DOHH2 (cell line): ENCODE measurements around the gene PKD2L2.

Experiments used
- H3F3A ChIP-seq: fragments of 200-600 bp; sonication (generic), shearing (Covaris generic); 2 replicates; pipeline ENCODE4 v1.6.0; 2016; ENCODE audit warnings: antibody characterized with exemption, mild to moderate bottlenecking; ENCODE audit not compliant: control insufficient read depth, insufficient read depth
- H3K27ac ChIP-seq: fragments of 200-600 bp; sonication (generic); 2 replicates; pipeline ENCODE4 v1.5.1; 2014; ENCODE audit warnings: low read depth, mild to moderate bottlenecking, low read length, moderate library complexity
- H3K27me3 ChIP-seq: fragments of 200-600 bp; sonication (generic); 2 replicates; pipeline ENCODE4 v1.6.1; 2014; ENCODE audit warnings: mild to moderate bottlenecking, low read length, mixed read lengths; ENCODE audit not compliant: control insufficient read depth
- H3K36me3 ChIP-seq: fragments of 200-600 bp; sonication (generic); 2 replicates; pipeline ENCODE4 v1.6.1; 2014; ENCODE audit warnings: mild to moderate bottlenecking, low read length, moderate library complexity, mixed read lengths; ENCODE audit not compliant: control insufficient read depth
- H3K4me1 ChIP-seq: fragments of 200-600 bp; sonication (generic); 2 replicates; pipeline ENCODE4 v1.6.1; 2014; ENCODE audit warnings: mild to moderate bottlenecking, low read length, mixed read lengths; ENCODE audit not compliant: control insufficient read depth
- H3K4me2 ChIP-seq: fragments of 200-600 bp; sonication (generic); 2 replicates; pipeline ENCODE4 v1.6.0; 2014; ENCODE audit warnings: mild to moderate bottlenecking, low read length, moderate library complexity
- H3K4me3 ChIP-seq: fragments of 200-600 bp; sonication (generic); 2 replicates; pipeline ENCODE4 v1.5.1; 2014; ENCODE audit warnings: mild to moderate bottlenecking, low read length, mixed read lengths
- H3K79me2 ChIP-seq: fragments of 200-600 bp; sonication (generic); 2 replicates; pipeline ENCODE4 v1.6.1; 2014; ENCODE audit warnings: mild to moderate bottlenecking, low read length, mixed read lengths; ENCODE audit not compliant: control insufficient read depth
- H3K9me2 ChIP-seq: fragments of 200-600 bp; sonication (generic); replicated peaks from 2 replicates; pipeline ENCODE4 v1.6.1; 2014; ENCODE audit warnings: mild to moderate bottlenecking, low read length, mixed read lengths; ENCODE audit not compliant: control insufficient read depth
- H3K9me3 ChIP-seq: fragments of 200-600 bp; sonication (generic); 2 replicates; pipeline ENCODE4 v1.6.1; 2014; ENCODE audit warnings: antibody characterized with exemption, low read length, mixed read lengths; ENCODE audit not compliant: control insufficient read depth, insufficient read depth
- H4K20me1 ChIP-seq: fragments of 200-600 bp; sonication (generic); 2 replicates; pipeline ENCODE4 v1.6.0; 2014; ENCODE audit warnings: low read depth, mild to moderate bottlenecking, antibody characterized with exemption, low read length, moderate library complexity; ENCODE audit not compliant: control insufficient read depth, insufficient read depth
- EZH2phosphoT487 ChIP-seq: fragments of 200-600 bp; sonication (generic); IDR thresholded peaks from 2 replicates; pipeline ENCODE4 v1.6.1; 2017; ENCODE audit warnings: borderline replicate concordance, mild to moderate bottlenecking, antibody characterized with exemption, low read length, moderate library complexity, mixed read lengths
- TF ChIP-seq, protein P1 (sequence below): fragments of 200-600 bp; sonication (generic); IDR thresholded peaks from one replicate; pipeline ENCODE4 v1.5.1; 2014; ENCODE audit warnings: antibody characterized with exemption, mild to moderate bottlenecking, low read depth, low read length; ENCODE audit not compliant: poor library complexity, severe bottlenecking

The PKD2L2 gene

DNA sequence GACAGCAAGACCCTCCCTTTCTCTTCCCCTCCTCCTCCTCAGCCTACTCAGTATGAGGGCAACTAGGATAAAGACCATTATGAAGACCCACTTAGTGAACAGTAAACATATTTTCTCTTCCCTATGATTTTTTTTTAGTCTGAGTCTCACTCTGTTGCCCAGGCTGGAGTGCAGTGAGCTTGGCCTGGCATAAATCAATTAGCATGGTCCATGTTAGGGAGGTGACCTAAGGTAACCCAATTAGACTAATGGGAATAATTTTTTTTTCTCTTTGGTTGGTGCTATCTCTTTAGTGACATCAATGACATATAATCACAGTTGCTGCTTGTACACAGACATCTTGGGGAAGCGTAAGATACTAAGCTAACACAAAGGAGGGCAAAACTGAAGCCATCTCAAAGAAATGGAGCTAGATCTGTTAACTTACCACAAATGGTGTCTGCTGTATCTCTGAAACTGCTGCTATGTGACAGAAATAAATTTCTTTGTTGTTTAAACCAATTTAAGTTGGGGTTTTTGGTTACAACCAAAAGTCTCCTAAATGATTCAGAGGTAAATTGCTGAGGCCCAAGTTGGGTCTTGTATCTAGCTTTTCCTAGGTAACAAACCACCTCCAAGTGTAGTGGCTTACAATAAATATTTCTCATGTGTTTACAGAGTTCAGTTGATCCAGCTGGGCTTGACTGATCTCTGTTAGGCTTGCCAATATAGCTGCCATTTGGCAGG is 13.3 kb downstream of the PKD2L2 start:
- H3K4me1 ChIP-seq: peaks cover 69% of the 10 kb centered on the region
- H3K36me3 ChIP-seq: no peaks in the 10 kb centered on the region
- peaks cover 5% of the 10 kb centered on the region; the same call in 1 of the 2 replicates for H3F3A ChIP-seq
- H3K4me3 ChIP-seq: peak overlapping the region; percentile 48; the same call in 1 of the 2 replicates
- H3K79me2 ChIP-seq: no peaks in the 10 kb centered on the region
- H3K9me2 ChIP-seq: no peaks in the 10 kb centered on the region
- no peaks in the 10 kb centered on the region for H4K20me1 ChIP-seq
- TF ChIP-seq, protein P1, sequence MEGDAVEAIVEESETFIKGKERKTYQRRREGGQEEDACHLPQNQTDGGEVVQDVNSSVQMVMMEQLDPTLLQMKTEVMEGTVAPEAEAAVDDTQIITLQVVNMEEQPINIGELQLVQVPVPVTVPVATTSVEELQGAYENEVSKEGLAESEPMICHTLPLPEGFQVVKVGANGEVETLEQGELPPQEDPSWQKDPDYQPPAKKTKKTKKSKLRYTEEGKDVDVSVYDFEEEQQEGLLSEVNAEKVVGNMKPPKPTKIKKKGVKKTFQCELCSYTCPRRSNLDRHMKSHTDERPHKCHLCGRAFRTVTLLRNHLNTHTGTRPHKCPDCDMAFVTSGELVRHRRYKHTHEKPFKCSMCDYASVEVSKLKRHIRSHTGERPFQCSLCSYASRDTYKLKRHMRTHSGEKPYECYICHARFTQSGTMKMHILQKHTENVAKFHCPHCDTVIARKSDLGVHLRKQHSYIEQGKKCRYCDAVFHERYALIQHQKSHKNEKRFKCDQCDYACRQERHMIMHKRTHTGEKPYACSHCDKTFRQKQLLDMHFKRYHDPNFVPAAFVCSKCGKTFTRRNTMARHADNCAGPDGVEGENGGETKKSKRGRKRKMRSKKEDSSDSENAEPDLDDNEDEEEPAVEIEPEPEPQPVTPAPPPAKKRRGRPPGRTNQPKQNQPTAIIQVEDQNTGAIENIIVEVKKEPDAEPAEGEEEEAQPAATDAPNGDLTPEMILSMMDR: no peak
- TF ChIP-seq EZH2phosphoT487: no peak
- no peaks in the 10 kb centered on the region for H3K9me3 ChIP-seq
- H3K27me3 ChIP-seq: no peaks in the 10 kb centered on the region
- no peak overlapping the region for H3K27ac ChIP-seq
- H3K4me2 ChIP-seq: peak overlapping the region; percentile 59

- Histone ChIP-seq H3F3A (no peaks in the 10 kb centered on the region), H3K4me2 (no peak overlapping the region), H3K9me2 (no peaks in the 10 kb centered on the region), H3K9me3 (peaks cover 3% of the 10 kb centered on the region), H3K4me1 (no peaks in the 10 kb centered on the region), H4K20me1 (no peaks in the 10 kb centered on the region), H3K36me3 (no peaks in the 10 kb centered on the region; the same call in 1 of the 2 replicates), H3K4me3 (no peak overlapping the region), H3K27ac (no peak overlapping the region), H3K27me3 (no peaks in the 10 kb centered on the region), H3K79me2 (no peaks in the 10 kb centered on the region)
- TF ChIP-seq EZH2phosphoT487: no peak
- TF ChIP-seq, protein P1: no peak
These were observed 25.5 kb downstream of the PKD2L2 start for GRCh38 chr5:137914758-137915157.

- no peaks in the 10 kb centered on the region for H3K27me3 ChIP-seq
- no peak for TF ChIP-seq EZH2phosphoT487
- TF ChIP-seq, protein P1: no peak
These were observed 27.7 kb downstream of the PKD2L2 start for GRCh38 chr5:137916923-137917322.

More at GRCh38 chr5:137916923-137917322, 27.7 kb downstream of the PKD2L2 start:
- H3F3A ChIP-seq: no peaks in the 10 kb centered on the region
- H4K20me1 ChIP-seq: no peaks in the 10 kb centered on the region
- H3K79me2 ChIP-seq: no peaks in the 10 kb centered on the region
- no peak overlapping the region for H3K4me2 ChIP-seq
- no peak overlapping the region for H3K4me3 ChIP-seq
- no peak overlapping the region for H3K27ac ChIP-seq
- H3K9me3 ChIP-seq: peaks cover 3% of the 10 kb centered on the region
- H3K36me3 ChIP-seq: no peaks in the 10 kb centered on the region; the same call in 1 of the 2 replicates
- no peaks in the 10 kb centered on the region for H3K9me2 ChIP-seq
- no peaks in the 10 kb centered on the region for H3K4me1 ChIP-seq
